Gastrocnemius medialis (tissue), 4 donors: Measurements from ENCODE around the gene CSNK1G1.

ENCODE experiments used
- CTCF ChIP-seq, 5 experiments: fragments of 450-650 bp in 3 of 5; fragments of 200-600 bp in 2 of 5; sonication (generic) in 2 of 5; IDR thresholded peaks in 4 of 5; conservative IDR thresholded peaks in 1 of 5; 1 replicate in 4 of 5; 2 replicates in 1 of 5; pipeline ENCODE4 v1.5.1; 2016 to 2019; ENCODE audit warnings: antibody characterized with exemption in 5 of 5, mild to moderate bottlenecking in 3 of 5, moderate library complexity in 3 of 5
- POLR2A ChIP-seq, 2 donors: fragments of 450-650 bp; IDR thresholded peaks; one replicate each; pipeline ENCODE4 v1.6.1; 2017; ENCODE audit warnings: antibody characterized with exemption in 2 of 2, mild to moderate bottlenecking in 2 of 2, moderate library complexity in 2 of 2

GRCh38 chr15:64279131-64279530 lies 76.8 kb downstream of the CSNK1G1 start:
- TF ChIP-seq POLR2A (IDR thresholded peaks at IDR 0.05), result no peak
- TF ChIP-seq CTCF (IDR thresholded peaks at IDR 0.05 in 4 of 5, conservative IDR thresholded peaks at IDR 0.05 in 1 of 5), result no peak
